SK-N-SH treated with all-trans-retinoic acid at 6 μM for 48 hours (cell line): ENCODE measurements around the gene PARP15.

Experiments
- ATAC-seq: fragments of 200-7000 bp; cut with Tn5 transposase; 3 replicates; pipeline ENCODE4 v1.9.1; 2020; ENCODE audit warnings: mild to moderate bottlenecking, moderate library complexity
- ARNTL ChIP-seq: fragments of 450-650 bp; formaldehyde crosslinking; IDR thresholded peaks from 2 replicates; pipeline ENCODE4 v1.5.0; 2020; ENCODE audit warnings: low read depth, mild to moderate bottlenecking, moderate library complexity, borderline replicate concordance
- BACH2 ChIP-seq: fragments of 250-450 bp; sonication (Bioruptor Pico); IDR thresholded peaks from 2 replicates; pipeline ENCODE4 v1.9.0; 2021; ENCODE audit warnings: mild to moderate bottlenecking, borderline replicate concordance
- CREB5 ChIP-seq: fragments of 250-450 bp; sonication (Bioruptor Pico); IDR thresholded peaks from 2 replicates; pipeline ENCODE4 v1.5.1; 2020; ENCODE audit warnings: low read depth, mild to moderate bottlenecking, moderate library complexity
- CSRNP3 ChIP-seq: fragments of 250-450 bp; sonication (Bioruptor Pico); IDR thresholded peaks from 2 replicates; pipeline ENCODE4 v1.5.1; 2021; ENCODE audit warnings: mild to moderate bottlenecking, moderate library complexity
- ESRRG ChIP-seq: fragments of 250-450 bp; sonication (Bioruptor Pico); IDR thresholded peaks from 2 replicates; pipeline ENCODE4 v1.6.1; 2021; ENCODE audit warnings: mild to moderate bottlenecking
- ISL1 ChIP-seq: fragments of 250-450 bp; sonication (Bioruptor Pico); IDR thresholded peaks from 2 replicates; pipeline ENCODE4 v2.1.2; 2022; ENCODE audit warnings: mild to moderate bottlenecking, moderate library complexity
- PATZ1 ChIP-seq: fragments of 250-450 bp; sonication (Bioruptor Pico); IDR thresholded peaks from 2 replicates; pipeline ENCODE4 v1.8.0; 2020; ENCODE audit warnings: mild to moderate bottlenecking, moderate library complexity, borderline replicate concordance
- POU6F1 ChIP-seq: fragments of 250-450 bp; sonication (Bioruptor Pico); IDR thresholded peaks from 2 replicates; pipeline ENCODE4 v1.8.0; 2021; ENCODE audit warnings: low read depth, mild to moderate bottlenecking, moderate library complexity, borderline replicate concordance
- RARB ChIP-seq: fragments of 250-450 bp; sonication (Bioruptor Pico); IDR thresholded peaks from 2 replicates; pipeline ENCODE4 v1.8.0; 2021; ENCODE audit warnings: mild to moderate bottlenecking, moderate library complexity
- SNAI2 ChIP-seq: fragments of 250-450 bp; sonication (Bioruptor Pico); IDR thresholded peaks from 2 replicates; pipeline ENCODE4 v1.5.0; 2020; ENCODE audit warnings: mild to moderate bottlenecking, moderate library complexity
- TCF4 ChIP-seq: fragments of 250-450 bp; sonication (Bioruptor Pico); IDR thresholded peaks from 2 replicates; pipeline ENCODE4 v1.8.0; 2021; ENCODE audit warnings: mild to moderate bottlenecking, moderate library complexity, borderline replicate concordance
- TSHZ2 ChIP-seq: fragments of 250-450 bp; sonication (Bioruptor Pico); IDR thresholded peaks from 2 replicates; pipeline ENCODE4 v1.5.0; 2020; ENCODE audit warnings: mild to moderate bottlenecking, moderate library complexity
- ZFP3 ChIP-seq: fragments of 250-450 bp; sonication (Bioruptor Pico); IDR thresholded peaks from 2 replicates; pipeline ENCODE4 v1.5.0; 2020; ENCODE audit warnings: mild to moderate bottlenecking, moderate library complexity
- ZNF565 ChIP-seq: fragments of 450-650 bp; formaldehyde crosslinking; conservative IDR thresholded peaks from 2 replicates; pipeline ENCODE4 v1.5.0; 2020; ENCODE audit warnings: low read depth, mild to moderate bottlenecking, moderate library complexity
- ZNF70 ChIP-seq: fragments of 450-650 bp; formaldehyde crosslinking; IDR thresholded peaks from 2 replicates; pipeline ENCODE4 v1.5.0; 2020; ENCODE audit warnings: mild to moderate bottlenecking, moderate library complexity
- ZNF8 ChIP-seq: fragments of 450-650 bp; formaldehyde crosslinking; IDR thresholded peaks from 2 replicates; pipeline ENCODE4 v1.5.0; 2020; ENCODE audit warnings: mild to moderate bottlenecking, moderate library complexity

Gene PARP15

GRCh38 chr3:122662505-122662904, 85.1 kb downstream of the PARP15 start:
- TF ChIP-seq TCF4 (CRISPR knock-in tag) (no peak), SNAI2 (CRISPR knock-in tag) (no peak), POU6F1 (no peak), ZFP3 (CRISPR knock-in tag) (no peak), ARNTL (CRISPR knock-in tag) (no peak), ESRRG (CRISPR knock-in tag) (no peak), CREB5 (CRISPR knock-in tag) (no peak), ZNF70 (CRISPR knock-in tag) (no peak)
- no peak for ATAC-seq

GRCh38 chr3:122665226-122665786, 87.9 kb downstream of the PARP15 start:
- ATAC-seq, result no peak
- TF ChIP-seq TSHZ2 (peak; percentile 77), SNAI2 (CRISPR knock-in tag) (no peak), TCF4 (CRISPR knock-in tag) (peak; percentile 66), PATZ1 (no peak), BACH2 (CRISPR knock-in tag) (no peak), ZNF565 (CRISPR knock-in tag) (no peak)

GRCh38 chr3:122665881-122666280, 88.4 kb downstream of the PARP15 start:
- TF ChIP-seq RARB (no peak), ZNF70 (CRISPR knock-in tag) (no peak), ISL1 (CRISPR knock-in tag) (no peak), ZNF8 (CRISPR knock-in tag) (no peak), ESRRG (CRISPR knock-in tag) (no peak), CREB5 (CRISPR knock-in tag) (no peak), POU6F1 (no peak), ZNF565 (CRISPR knock-in tag) (no peak), TCF4 (CRISPR knock-in tag) (no peak), CSRNP3 (no peak), SNAI2 (CRISPR knock-in tag) (no peak)
- ATAC-seq, result no peak
